Measurements from ENCODE around the gene LYAR.

DNA sequence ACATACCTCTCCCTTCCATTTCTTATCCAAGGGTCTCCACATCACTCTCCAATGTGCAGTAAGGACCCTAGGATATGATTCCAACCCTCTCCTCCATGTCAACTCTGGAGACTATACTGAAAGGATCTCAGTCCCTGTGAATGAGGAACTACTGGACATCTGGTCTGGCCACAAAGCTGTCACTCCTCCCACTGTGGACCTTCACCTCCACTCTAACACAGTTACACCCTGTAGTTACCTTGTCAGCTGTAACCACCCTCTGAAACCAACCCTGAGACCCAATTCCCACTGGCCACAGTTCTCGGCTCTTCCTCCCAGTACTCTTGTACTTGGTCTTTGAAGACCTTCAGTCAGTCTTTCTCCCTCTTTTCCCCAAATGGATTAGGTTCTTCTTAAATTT, 44.8 kb downstream of the LYAR start:
- TF ChIP-seq, protein P1, sequence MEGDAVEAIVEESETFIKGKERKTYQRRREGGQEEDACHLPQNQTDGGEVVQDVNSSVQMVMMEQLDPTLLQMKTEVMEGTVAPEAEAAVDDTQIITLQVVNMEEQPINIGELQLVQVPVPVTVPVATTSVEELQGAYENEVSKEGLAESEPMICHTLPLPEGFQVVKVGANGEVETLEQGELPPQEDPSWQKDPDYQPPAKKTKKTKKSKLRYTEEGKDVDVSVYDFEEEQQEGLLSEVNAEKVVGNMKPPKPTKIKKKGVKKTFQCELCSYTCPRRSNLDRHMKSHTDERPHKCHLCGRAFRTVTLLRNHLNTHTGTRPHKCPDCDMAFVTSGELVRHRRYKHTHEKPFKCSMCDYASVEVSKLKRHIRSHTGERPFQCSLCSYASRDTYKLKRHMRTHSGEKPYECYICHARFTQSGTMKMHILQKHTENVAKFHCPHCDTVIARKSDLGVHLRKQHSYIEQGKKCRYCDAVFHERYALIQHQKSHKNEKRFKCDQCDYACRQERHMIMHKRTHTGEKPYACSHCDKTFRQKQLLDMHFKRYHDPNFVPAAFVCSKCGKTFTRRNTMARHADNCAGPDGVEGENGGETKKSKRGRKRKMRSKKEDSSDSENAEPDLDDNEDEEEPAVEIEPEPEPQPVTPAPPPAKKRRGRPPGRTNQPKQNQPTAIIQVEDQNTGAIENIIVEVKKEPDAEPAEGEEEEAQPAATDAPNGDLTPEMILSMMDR (IDR thresholded peaks at IDR 0.05), result no peak
- TF ChIP-seq POLR2A (IDR thresholded peaks at IDR 0.05), result peak; percentile 44
- TF ChIP-seq EP300 (IDR thresholded peaks at IDR 0.05; ENCODE audit: low read depth), result no peak

All from transverse colon (tissue), 3 donors.